ENCODE measurements around the gene CHURC1.

The CHURC1 gene

GRCh38 chr14:64914237-64915028 lies at the start of gene CHURC1:
Gene CHURC1 (plus strand): TSS chr14:64914455. CDS start chr14:64914496, 41 bp downstream.
- DNase-seq (ENCODE audit: insufficient read length, low spot score) (peak; percentile 100), FAIRE-seq (peak; percentile 100)

GRCh38 chr14:64865109-64865508 lies 49.1 kb upstream of the CHURC1 start:
- FAIRE-seq = peak; percentile 98
- no peak for DNase-seq (ENCODE audit: insufficient read length, low spot score)

- no peak for DNase-seq (ENCODE audit: insufficient read length, low spot score)
- no peak for FAIRE-seq
Measured at GRCh38 chr14:64865992-64866391, 48.3 kb upstream of the CHURC1 start.

- FAIRE-seq = peak; percentile 94
- no peak for DNase-seq (ENCODE audit: insufficient read length, low spot score)
Measured at GRCh38 chr14:64867182-64867581, 47.1 kb upstream of the CHURC1 start.

- FAIRE-seq (peak; percentile 86), DNase-seq (ENCODE audit: insufficient read length, low spot score) (no peak)
Measured at GRCh38 chr14:64868379-64868778, 45.9 kb upstream of the CHURC1 start.

GRCh38 chr14:64868841-64869240 lies 45.4 kb upstream of the CHURC1 start:
- DNase-seq (ENCODE audit: insufficient read length, low spot score) (no peak), FAIRE-seq (peak; percentile 23)

- FAIRE-seq (no peak), DNase-seq (ENCODE audit: insufficient read length, low spot score) (no peak)
Measured at GRCh38 chr14:64870160-64870559, 44.1 kb upstream of the CHURC1 start.

- no peak for DNase-seq (ENCODE audit: insufficient read length, low spot score)
- FAIRE-seq = no peak
Measured at GRCh38 chr14:64871344-64871743, 42.9 kb upstream of the CHURC1 start.

- FAIRE-seq (peak; percentile 97), DNase-seq (ENCODE audit: insufficient read length, low spot score) (no peak)
Measured at GRCh38 chr14:64873506-64874219, 40.6 kb upstream of the CHURC1 start.

- FAIRE-seq (peak; percentile 90), DNase-seq (ENCODE audit: insufficient read length, low spot score) (no peak)
Measured at GRCh38 chr14:64875350-64875749, 38.9 kb upstream of the CHURC1 start.

- DNase-seq (ENCODE audit: insufficient read length, low spot score) (no peak), FAIRE-seq (no peak)
Measured at GRCh38 chr14:64877846-64878245, 36.4 kb upstream of the CHURC1 start.

GRCh38 chr14:64878837-64879634 lies 35.2 kb upstream of the CHURC1 start:
- FAIRE-seq (no peak), DNase-seq (ENCODE audit: insufficient read length, low spot score) (peak; percentile 51)

GRCh38 chr14:64879635-64880220 lies 34.5 kb upstream of the CHURC1 start, which contains the start of gene SPTB:
Gene SPTB (minus strand): TSS chr14:64879907. CDS start chr14:64823094, 56,813 bp downstream.
- DNase-seq (ENCODE audit: insufficient read length, low spot score) = peak; percentile 78
- FAIRE-seq = no peak

GRCh38 chr14:64880221-64881121 lies 33.8 kb upstream of the CHURC1 start:
- DNase-seq (ENCODE audit: insufficient read length, low spot score) (peak; percentile 94), FAIRE-seq (peak; percentile 97)

GRCh38 chr14:64885559-64885958 lies 28.7 kb upstream of the CHURC1 start:
- FAIRE-seq (no peak), DNase-seq (ENCODE audit: insufficient read length, low spot score) (no peak)

GRCh38 chr14:64889352-64889751 lies 24.9 kb upstream of the CHURC1 start:
- FAIRE-seq (no peak), DNase-seq (ENCODE audit: insufficient read length, low spot score) (no peak)

GRCh38 chr14:64891173-64891838 lies 22.9 kb upstream of the CHURC1 start:
- no peak for FAIRE-seq
- no peak for DNase-seq (ENCODE audit: insufficient read length, low spot score)

GRCh38 chr14:64891839-64892375 lies 22.3 kb upstream of the CHURC1 start:
- peak; percentile 88 for DNase-seq (ENCODE audit: insufficient read length, low spot score)
- FAIRE-seq = peak; percentile 99

GRCh38 chr14:64899958-64900357 lies 14.3 kb upstream of the CHURC1 start:
- FAIRE-seq (peak; percentile 96), DNase-seq (ENCODE audit: insufficient read length, low spot score) (no peak)

Data from HTR-8/SVneo (cell line).